Measurements from ENCODE around the gene ZNF558.

Gene ZNF558

DNA sequence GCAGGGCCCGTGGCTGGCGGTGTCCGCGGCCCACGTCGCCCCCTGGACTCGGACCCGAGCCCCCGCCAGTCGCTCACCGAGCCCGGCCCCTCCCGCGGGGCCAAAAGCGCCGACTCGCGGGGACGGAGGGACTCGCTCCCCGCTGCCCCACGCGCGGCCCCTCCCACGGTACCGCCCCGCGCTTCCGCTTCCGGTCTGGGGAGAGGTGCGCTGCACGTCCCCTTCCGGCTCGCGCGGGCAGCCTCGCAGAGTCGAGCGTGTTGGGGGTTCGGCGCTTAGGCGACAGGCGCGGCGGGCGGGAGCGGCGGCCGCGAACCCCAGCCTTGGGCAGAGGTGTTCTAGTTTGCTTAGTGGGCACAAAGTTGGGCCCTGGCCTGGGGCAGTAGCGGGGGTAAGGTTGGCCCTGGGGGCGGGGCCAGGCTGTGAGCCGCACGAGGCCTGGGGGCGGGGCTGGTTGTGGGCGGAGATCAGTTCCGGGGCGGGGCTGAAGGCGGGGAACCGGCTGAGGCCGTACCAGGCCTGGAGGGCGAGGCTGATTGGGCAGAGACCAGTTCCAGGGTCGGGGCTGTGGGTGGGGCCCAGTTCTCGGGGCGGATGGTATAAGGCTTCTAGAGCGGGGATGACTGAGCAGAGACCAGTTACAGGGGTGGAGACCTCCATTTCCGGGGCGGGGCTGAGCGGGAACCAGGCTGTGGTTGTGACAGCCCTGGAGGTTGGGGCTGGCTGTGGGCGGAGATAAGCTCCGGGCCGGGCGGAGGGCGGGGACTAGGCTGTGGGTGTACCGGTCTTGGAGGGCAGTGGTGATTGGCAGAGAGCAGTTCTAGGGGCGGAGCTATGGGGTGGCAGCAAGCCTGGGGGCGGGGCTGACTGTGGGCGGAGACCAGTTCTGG is at the start of gene ZNF558, which contains the start of gene MBD3L1:
TSS of gene ZNF558 (minus strand) at position 173 of the 890 bp plus-strand sequence. CDS start 9,645 bp downstream, outside the sequence.
TSS of gene MBD3L1 (plus strand) at position 246 of the 890 bp plus-strand sequence. CDS start 10,302 bp downstream, outside the sequence.
- peak; percentile 88 for DNase-seq

DNA sequence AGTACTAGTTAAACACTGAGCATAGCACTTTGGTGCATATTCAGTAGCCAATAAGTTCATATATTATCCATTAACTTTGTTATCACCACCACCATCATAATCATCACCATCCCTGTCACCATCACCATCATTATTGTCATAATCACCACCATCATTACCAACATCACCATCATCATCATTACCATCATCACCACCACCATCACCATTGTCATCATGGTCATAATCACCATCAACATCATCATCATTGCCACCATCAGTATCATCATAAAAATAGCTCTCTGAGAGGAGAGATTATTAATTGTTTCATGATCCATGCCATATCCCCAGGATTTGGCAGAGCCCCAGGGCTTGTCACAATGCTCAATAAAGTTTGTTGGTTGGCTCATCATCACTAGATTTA is 49.4 kb upstream of the ZNF558 start:
- DNase-seq, result no peak

DNA sequence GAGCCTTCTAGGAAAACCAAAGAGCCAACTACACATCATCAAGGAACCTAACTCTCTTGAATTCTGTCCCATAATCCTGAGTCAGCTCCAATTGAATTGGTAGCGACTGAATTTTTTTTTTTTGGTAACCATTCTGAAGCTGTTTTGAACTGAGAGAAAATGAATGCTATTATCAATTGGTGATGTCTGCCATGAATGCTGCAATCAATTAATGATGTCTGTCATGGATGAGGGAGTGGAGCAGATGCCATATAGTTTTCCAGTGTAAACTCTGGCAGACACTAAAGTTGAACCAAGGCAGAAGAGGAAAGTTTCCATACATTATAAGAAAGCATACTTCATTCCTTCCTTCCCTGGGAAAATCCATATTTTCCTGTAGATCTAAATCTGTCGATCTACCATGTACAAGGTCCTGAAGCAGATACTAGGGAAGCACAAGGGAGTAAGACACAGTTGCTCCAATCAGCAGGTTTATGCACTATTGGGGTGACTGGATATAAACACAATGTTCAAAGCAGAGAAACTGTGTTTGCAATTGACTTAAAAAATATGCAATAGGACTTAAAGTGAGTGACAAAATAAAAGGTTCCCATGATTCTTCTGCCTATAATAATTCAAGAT is 48.9 kb upstream of the ZNF558 start:
- no peak for DNase-seq

- DNase-seq, result no peak
Observed at GRCh38 chr19:8877854-8878705, 46.0 kb upstream of the ZNF558 start.

GRCh38 chr19:8866344-8866743 is 34.2 kb upstream of the ZNF558 start:
- no peak for DNase-seq

DNA sequence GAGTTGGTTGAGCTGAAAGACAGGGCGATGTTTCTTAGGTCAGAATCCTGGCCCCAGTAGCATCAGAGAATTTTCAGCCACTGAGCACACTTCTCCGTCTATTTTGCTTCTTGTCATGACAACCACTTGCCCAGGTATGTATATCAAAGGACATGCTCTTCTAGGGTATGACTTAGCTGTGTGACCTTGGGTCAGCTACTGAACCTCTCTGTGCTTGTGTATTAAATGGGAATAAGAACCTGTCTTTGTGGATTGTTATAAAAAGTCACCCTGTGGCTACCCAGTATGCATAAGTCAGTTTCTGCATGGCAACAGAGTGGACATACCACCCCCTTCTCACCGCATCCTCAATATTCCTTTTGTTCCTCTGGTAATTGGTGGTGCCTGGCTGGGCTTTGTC is 26.2 kb upstream of the ZNF558 start:
- DNase-seq, result no peak

DNA sequence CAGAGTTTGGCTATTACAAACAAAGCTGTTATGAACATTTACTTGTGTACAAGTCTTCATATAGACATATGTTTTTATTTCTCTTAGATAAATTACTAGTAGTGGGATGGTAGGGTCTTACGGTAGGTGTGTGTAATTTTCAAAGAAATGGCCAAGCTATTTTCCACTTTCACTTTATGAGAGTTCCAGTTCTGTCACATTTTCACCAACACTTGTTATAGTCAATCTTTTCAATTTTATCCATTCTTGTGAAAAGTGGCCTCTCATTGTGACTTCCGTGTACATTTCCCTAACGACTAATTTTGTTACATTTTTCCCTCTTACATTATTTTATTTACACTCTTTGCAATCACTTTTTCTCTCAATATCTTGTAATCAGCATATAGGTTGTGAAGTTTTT is 18.4 kb upstream of the ZNF558 start:
- DNase-seq, result no peak

DNA sequence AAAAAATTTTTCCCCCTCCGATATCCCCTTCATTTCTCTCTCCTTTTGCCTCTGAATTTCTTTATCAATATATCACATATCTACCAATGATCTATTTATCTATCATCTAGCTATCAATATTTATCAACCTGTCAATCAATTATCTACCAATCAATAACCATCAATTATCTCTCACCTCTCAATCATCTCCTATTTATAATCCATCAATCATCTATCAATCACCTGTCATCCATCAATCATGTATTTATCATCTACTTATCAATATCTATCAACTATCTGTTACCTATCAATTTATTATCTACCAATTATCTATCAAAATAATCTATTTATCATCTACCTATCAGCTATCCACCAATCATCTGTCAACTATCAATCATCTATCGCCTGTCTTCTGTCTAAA is 17.1 kb upstream of the ZNF558 start:
- DNase-seq, result no peak

GRCh38 chr19:8846819-8847218 is 14.7 kb upstream of the ZNF558 start:
- no peak for DNase-seq

GRCh38 chr19:8840708-8841107 is 8.6 kb upstream of the ZNF558 start:
- DNase-seq, result no peak

- DNase-seq, result no peak
Observed at GRCh38 chr19:8835877-8836276, 3.8 kb upstream of the ZNF558 start.

- no peak for DNase-seq
Observed at GRCh38 chr19:8835446-8835845, 3.3 kb upstream of the ZNF558 start.

DNA sequence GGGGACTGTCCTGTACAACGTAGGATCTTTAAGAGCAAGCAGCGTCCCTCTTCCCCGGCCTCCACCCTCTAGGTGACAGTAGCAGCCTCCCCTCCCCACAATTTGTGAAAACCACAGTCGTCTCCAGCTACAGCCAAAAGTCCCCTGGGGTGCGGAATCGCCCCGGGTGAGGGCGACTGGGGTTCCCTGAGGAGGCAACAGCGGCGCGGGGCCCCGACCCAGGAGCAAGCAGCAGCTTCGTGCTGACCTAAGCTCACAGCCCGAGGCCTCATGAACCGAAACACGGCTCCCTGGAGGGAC is 322 bp downstream of the ZNF558 start:
- peak; percentile 46 for DNase-seq

DNA sequence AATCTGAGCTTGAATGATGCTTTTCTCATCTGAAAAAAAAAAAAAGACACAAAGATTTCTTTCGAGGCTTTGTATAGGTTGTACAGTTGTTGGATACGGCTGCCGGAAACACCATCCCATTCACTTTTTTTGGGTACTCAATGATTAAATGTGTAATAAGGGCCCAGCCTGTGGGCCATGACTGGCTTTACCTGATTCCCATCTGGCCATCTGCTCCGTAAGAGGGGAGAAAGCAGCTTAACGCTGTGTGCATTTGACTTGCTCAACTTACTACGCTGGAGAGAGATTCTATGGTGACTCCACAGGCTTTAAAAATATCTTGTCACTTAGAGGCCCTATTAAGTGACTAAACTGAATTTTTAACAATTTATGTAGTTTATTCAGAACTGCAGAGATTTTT is 731 bp downstream of the ZNF558 start:
- DNase-seq, result no peak

DNA sequence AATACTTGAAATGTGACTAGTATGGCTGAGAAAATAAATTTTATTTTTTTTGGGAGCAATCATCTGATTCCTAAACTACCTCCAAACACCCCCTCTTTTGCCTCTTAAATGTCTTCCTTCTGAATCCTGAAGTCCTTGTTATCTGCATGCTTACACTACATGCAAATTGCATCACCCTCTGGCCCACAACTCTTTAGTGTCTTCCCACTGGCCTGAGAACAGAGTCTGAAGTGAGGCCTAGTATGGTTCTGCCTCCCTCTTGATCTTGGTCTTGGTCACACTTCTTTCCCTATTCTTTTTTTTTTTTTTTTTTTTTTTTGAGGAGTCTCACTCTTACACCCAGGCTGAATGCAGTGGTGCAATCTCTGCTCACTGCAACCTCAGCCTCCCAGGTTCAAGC is 4.8 kb downstream of the ZNF558 start:
- no peak for DNase-seq

GRCh38 chr19:8826371-8826770 is 5.7 kb downstream of the ZNF558 start:
- DNase-seq, result no peak

- no peak for DNase-seq
Observed at GRCh38 chr19:8821748-8822241, 10.3 kb downstream of the ZNF558 start.

GRCh38 chr19:8820234-8820633 is 11.9 kb downstream of the ZNF558 start:
- DNase-seq, result no peak

- DNase-seq, result no peak
Observed at GRCh38 chr19:8815780-8816179, 16.3 kb downstream of the ZNF558 start.

DNA sequence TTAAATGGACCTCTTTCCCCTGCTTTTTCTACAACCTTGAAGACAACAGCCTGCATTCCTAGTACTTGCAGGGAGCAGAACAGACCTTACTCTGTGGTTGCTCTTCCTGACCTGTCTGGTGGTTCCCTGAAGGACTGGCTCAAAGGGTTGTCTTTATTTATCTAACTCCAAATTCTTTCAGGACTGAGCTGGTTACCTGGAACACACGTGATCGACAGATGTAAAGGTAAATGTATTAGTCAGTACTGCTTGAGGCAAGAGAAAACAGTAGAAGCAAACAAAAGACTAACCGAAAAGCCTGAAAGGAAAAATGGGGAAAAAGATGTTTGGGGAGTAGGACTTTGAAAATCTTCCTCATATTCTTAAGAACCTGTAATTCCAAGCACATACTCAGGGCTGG is 17.9 kb downstream of the ZNF558 start:
- DNase-seq, result no peak

- no peak for DNase-seq
Observed at GRCh38 chr19:8811315-8812172, 20.6 kb downstream of the ZNF558 start.

GRCh38 chr19:8806661-8807060 is 25.4 kb downstream of the ZNF558 start:
- no peak for DNase-seq

Data from GOT3 (cell line).